Gastroesophageal sphincter (tissue), 4 donors: ENCODE results near the gene DAAM1. TPM values are rescaled to one million over a fixed set of nuclear protein-coding genes. Genes with fewer than 3 reads are reported as not detected.

ENCODE experiments used
- ATAC-seq: fragments of 150-250 bp; one replicate; pipeline ENCODE4 v1.9.1; 2016; ENCODE audit warnings: mild to moderate bottlenecking, moderate library complexity
- H3K27ac ChIP-seq, 4 donors: fragments of 200-600 bp; sonication (generic) in 3 of 4; 1 replicate in 3 of 4; 2 replicates in 1 of 4; pipeline ENCODE4 v1.5.1; 2016 to 2019
- H3K27me3 ChIP-seq: fragments of 200-600 bp; sonication (generic); one replicate; pipeline ENCODE4 v1.5.1; 2019
- H3K36me3 ChIP-seq, 2 donors: fragments of 200-600 bp; sonication (generic); one replicate each; pipeline ENCODE4 v1.5.1; 2019; ENCODE audit warnings: control low read depth in 1 of 2
- H3K4me1 ChIP-seq, 3 donors: fragments of 200-600 bp; sonication (generic); 1 replicate in 2 of 3; 2 replicates in 1 of 3; pipeline ENCODE4 v1.5.1; 2016 to 2019; ENCODE audit warnings: control low read depth in 2 of 3
- H3K4me3 ChIP-seq, 2 donors: fragments of 200-600 bp; sonication (generic); one replicate each; pipeline ENCODE4 v1.5.1; 2019; ENCODE audit warnings: mild to moderate bottlenecking in 1 of 2, moderate library complexity in 1 of 2
- H3K9me3 ChIP-seq, 3 donors: fragments of 200-600 bp; sonication (generic); one replicate each; pipeline ENCODE4 v1.5.1; 2017 to 2019; ENCODE audit warnings: control low read depth in 2 of 3
- CTCF ChIP-seq, 4 experiments: fragments of 200-600 bp in 2 of 4; fragments of 450-650 bp in 2 of 4; sonication (generic) in 1 of 4; IDR thresholded peaks; one replicate each; pipeline ENCODE4 v1.5.1; 2017 to 2019; ENCODE audit warnings: antibody characterized with exemption in 4 of 4, mild to moderate bottlenecking in 2 of 4, moderate library complexity in 2 of 4
- EP300 ChIP-seq: sonication (generic); formaldehyde crosslinking; IDR thresholded peaks from one replicate; pipeline ENCODE4 v1.6.1; 2017; ENCODE audit warnings: antibody characterized with exemption, mild to moderate bottlenecking
- POLR2A ChIP-seq, 2 donors: fragments of 450-650 bp; IDR thresholded peaks; one replicate each; pipeline ENCODE4 v1.6.1; 2017; ENCODE audit warnings: antibody characterized with exemption in 2 of 2, mild to moderate bottlenecking in 2 of 2, moderate library complexity in 1 of 2
- POLR2AphosphoS5 ChIP-seq: sonication (generic); formaldehyde crosslinking; IDR thresholded peaks from one replicate; pipeline ENCODE4 v1.6.1; 2017; ENCODE audit warnings: antibody characterized with exemption
- WGBS, 2 donors: methylation state at CpG; one replicate each; pipeline ENCODE4 v1.1.5; 2018; ENCODE audit warnings: low coverage in 1 of 2; 5-methylcytosine and 5-hydroxymethylcytosine counted together
- total RNA-seq, 4 donors: library from RNA; depleted of rRNA; stranded (reverse); fragments of >200 nt; gene quantifications; one replicate each; pipeline ENCODE4 v1.1.0, GENCODE V29; 2016

Gene DAAM1
- total RNA-seq, 4 donors from 2014 or later: 64.0 to 124 (median 87.3) TPM

- no peaks in the 10 kb centered on the region for H3K36me3 ChIP-seq
- TF ChIP-seq POLR2A (IDR thresholded peaks at IDR 0.05) (no peak), POLR2AphosphoS5 (no peak), EP300 (no peak), CTCF (IDR thresholded peaks at IDR 0.05) (no peak)
- peak overlapping the region in 1 of 4 donors; percentile 77 for H3K27ac ChIP-seq
- H3K4me3 ChIP-seq: no peak overlapping the region
- H3K9me3 ChIP-seq: no peaks in the 10 kb centered on the region
- ATAC-seq: no peak
- no peaks in the 10 kb centered on the region for H3K27me3 ChIP-seq
- H3K4me1 ChIP-seq: peaks cover 14 to 97% (median 20%) of the 10 kb centered on the region in 3 donors
- WGBS, 2 donors: 81 to 94% methylated on average over 2 of the region's 2 CpGs
These were observed 18.4 kb downstream of the DAAM1 start for GRCh38 chr14:59206892-59207291.

- H3K27ac ChIP-seq: peak overlapping the region in 1 of 4 donors; percentile 77
- no peak for ATAC-seq
- no peak overlapping the region for H3K4me3 ChIP-seq
- H3K9me3 ChIP-seq: no peaks in the 10 kb centered on the region
- peaks cover 14 to 97% (median 24%) of the 10 kb centered on the region in 3 donors for H3K4me1 ChIP-seq
- WGBS, 2 donors: 80 to 82% methylated on average over 5 of the region's 5 CpGs
- H3K36me3 ChIP-seq: no peaks in the 10 kb centered on the region
- TF ChIP-seq POLR2A (IDR thresholded peaks at IDR 0.05) (no peak), POLR2AphosphoS5 (no peak), EP300 (no peak), CTCF (IDR thresholded peaks at IDR 0.05) (no peak)
- H3K27me3 ChIP-seq: no peaks in the 10 kb centered on the region
These were observed 19.1 kb downstream of the DAAM1 start for GRCh38 chr14:59207506-59207933.

- WGBS, 2 donors: 40 to 77% methylated on average over 4 of the region's 6 CpGs
- H3K27ac ChIP-seq: peak overlapping the region in 3 of 4 donors; percentile 33 to 77 (median 54)
These were observed 19.9 kb downstream of the DAAM1 start for GRCh38 chr14:59208224-59208814.

GRCh38 chr14:59208954-59209353 lies 20.5 kb downstream of the DAAM1 start:
- Histone ChIP-seq H3K4me3 (no peak overlapping the region), H3K27ac (peak overlapping the region in 3 of 4 donors; percentile 33 to 77 (median 54)), H3K4me1 (peaks cover 19 to 99% (median 36%) of the 10 kb centered on the region in 3 donors), H3K27me3 (no peaks in the 10 kb centered on the region), H3K9me3 (no peaks in the 10 kb centered on the region), H3K36me3 (no peaks in the 10 kb centered on the region)
- ATAC-seq: no peak
- TF ChIP-seq EP300: no peak
- no peak for TF ChIP-seq CTCF (IDR thresholded peaks at IDR 0.05)
- TF ChIP-seq POLR2AphosphoS5: no peak
- TF ChIP-seq POLR2A (IDR thresholded peaks at IDR 0.05): no peak
- 89 to 100% methylated on average over 1 of the region's 1 CpG for WGBS, 2 donors

More at GRCh38 chr14:59208224-59208814, 19.9 kb downstream of the DAAM1 start:
- Histone ChIP-seq H3K4me1 (peaks cover 18 to 99% (median 30%) of the 10 kb centered on the region in 3 donors), H3K36me3 (no peaks in the 10 kb centered on the region), H3K27me3 (no peaks in the 10 kb centered on the region), H3K4me3 (no peak overlapping the region), H3K9me3 (no peaks in the 10 kb centered on the region)
- no peak for TF ChIP-seq POLR2A (IDR thresholded peaks at IDR 0.05)
- TF ChIP-seq CTCF (IDR thresholded peaks at IDR 0.05): no peak
- TF ChIP-seq EP300: no peak
- peak; percentile 9 for TF ChIP-seq POLR2AphosphoS5
- ATAC-seq: no peak

GRCh38 chr14:59210621-59211020 lies 22.2 kb downstream of the DAAM1 start:
- Histone ChIP-seq H3K27me3 (no peaks in the 10 kb centered on the region), H3K4me1 (peaks cover 25 to 99% (median 52%) of the 10 kb centered on the region in 3 donors), H3K36me3 (no peaks in the 10 kb centered on the region), H3K4me3 (no peak overlapping the region), H3K27ac (peak overlapping the region; percentile 25 to 77 (median 60)), H3K9me3 (no peaks in the 10 kb centered on the region)
- ATAC-seq: no peak
- TF ChIP-seq EP300 (no peak), POLR2AphosphoS5 (no peak), CTCF (IDR thresholded peaks at IDR 0.05) (no peak), POLR2A (IDR thresholded peaks at IDR 0.05) (no peak)
